Epithelial cell of proximal tubule (primary cell): ENCODE results near the gene FAM20A. TPM values are rescaled to one million over a fixed set of nuclear protein-coding genes. Genes with fewer than 3 reads are reported as not detected.

ENCODE experiments used
- DNase-seq: peaks from one replicate; pipeline ENCODE4 v3.0.0-alpha.2; 2011; ENCODE audit warnings: low read depth
- H3K4me3 ChIP-seq: 2 replicates; pipeline ENCODE4 v1.5.1; 2011; ENCODE audit warnings: low read depth, mild to moderate bottlenecking, low read length
- total RNA-seq: library from RNA; depleted of rRNA; stranded (reverse); fragments of >200 nt; gene quantifications from 2 replicates; pipeline ENCODE4 v1.2.3, GENCODE V29; 2015
- TF ChIP-seq, protein P1 (sequence below): conservative IDR thresholded peaks from 2 replicates; pipeline ENCODE4 v1.5.1; 2012; ENCODE audit warnings: low read depth, mild to moderate bottlenecking, low read length

The FAM20A gene
- total RNA-seq, 1 donor from 2014 or later = not detected

DNA sequence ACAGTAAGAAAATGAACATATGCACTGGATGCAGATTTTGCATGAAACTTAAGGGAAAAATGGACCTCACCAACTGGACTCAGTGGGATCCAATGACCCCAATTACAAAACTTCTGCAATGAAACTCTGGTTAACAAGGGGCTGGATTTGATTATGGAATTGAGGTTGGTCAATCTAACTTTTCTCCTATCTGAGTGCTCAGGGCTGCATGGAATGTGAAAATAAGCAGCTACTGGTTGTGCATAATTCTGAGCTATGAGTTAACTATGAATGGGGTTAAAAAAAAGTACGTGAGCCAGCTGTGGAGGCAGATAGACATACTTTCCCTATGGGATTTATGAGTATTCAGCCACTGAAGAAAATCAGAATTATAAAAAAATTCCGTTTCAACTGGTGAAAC is 9.2 kb downstream of the FAM20A start:
- no peak overlapping the region for H3K4me3 ChIP-seq
- TF ChIP-seq, protein P1, sequence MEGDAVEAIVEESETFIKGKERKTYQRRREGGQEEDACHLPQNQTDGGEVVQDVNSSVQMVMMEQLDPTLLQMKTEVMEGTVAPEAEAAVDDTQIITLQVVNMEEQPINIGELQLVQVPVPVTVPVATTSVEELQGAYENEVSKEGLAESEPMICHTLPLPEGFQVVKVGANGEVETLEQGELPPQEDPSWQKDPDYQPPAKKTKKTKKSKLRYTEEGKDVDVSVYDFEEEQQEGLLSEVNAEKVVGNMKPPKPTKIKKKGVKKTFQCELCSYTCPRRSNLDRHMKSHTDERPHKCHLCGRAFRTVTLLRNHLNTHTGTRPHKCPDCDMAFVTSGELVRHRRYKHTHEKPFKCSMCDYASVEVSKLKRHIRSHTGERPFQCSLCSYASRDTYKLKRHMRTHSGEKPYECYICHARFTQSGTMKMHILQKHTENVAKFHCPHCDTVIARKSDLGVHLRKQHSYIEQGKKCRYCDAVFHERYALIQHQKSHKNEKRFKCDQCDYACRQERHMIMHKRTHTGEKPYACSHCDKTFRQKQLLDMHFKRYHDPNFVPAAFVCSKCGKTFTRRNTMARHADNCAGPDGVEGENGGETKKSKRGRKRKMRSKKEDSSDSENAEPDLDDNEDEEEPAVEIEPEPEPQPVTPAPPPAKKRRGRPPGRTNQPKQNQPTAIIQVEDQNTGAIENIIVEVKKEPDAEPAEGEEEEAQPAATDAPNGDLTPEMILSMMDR = no peak
- no peak for DNase-seq

DNA sequence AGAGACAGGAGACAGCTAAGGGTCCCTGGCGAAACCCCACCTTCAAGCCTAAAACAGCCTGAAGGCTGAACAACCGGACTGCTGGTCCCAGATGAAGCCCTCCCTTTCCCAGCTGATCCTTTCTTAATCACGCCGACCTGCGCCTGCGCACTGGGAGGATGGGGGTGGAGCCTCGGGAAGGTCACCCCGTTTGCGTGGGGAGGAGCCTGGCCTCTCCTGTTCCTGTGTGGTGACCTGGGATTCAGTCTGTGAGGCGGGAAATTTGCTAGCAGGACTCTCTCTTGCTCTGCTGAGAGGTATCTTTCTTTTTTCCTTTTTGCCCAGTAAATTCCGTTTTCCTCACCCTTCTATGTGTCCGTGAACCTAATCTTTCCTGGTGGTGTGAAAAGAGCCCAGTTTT is 9.6 kb downstream of the FAM20A start:
- TF ChIP-seq, protein P1 = no peak
- DNase-seq = no peak
- H3K4me3 ChIP-seq = no peak overlapping the region

DNA sequence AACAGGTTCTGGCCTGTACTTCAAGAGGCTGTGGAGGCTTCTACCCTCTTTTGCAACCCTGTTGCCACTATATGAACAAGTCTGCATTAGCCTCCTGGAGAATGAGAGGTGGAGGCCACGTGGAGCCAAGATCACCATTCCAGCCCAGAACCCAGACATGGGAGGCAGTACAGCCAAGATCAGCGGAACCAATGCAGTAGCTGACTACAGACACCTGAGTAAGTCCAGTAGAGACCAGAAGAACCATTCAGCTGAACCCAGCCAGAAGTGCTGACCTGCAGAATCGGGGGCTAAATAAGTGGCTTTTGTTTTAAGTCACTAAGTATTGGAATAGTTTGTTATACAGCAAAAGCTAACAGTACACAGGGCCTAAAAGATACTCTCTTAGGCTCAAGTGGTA is 12.1 kb downstream of the FAM20A start:
- no peak overlapping the region for H3K4me3 ChIP-seq
- no peak for DNase-seq
- TF ChIP-seq, protein P1 = no peak

DNA sequence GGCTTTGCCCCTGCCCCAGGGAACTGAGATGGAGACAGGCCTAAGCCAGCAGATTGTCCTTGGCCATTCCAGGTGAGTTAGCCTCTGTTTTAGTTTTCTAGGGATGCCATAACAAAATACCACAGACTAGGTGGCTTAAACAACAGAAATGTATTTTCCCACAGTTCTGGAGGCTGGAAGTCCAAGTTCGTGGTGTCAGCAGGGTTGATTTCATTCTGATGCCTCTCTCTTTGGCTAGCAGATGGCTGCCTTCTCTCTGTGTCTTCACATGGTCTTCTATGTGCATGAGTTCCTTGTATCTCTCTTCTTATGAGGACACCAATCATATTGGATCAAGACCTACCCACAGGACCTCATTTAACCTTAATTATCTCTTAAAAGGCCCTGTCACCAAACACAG is 12.8 kb downstream of the FAM20A start:
- TF ChIP-seq, protein P1 = no peak
- DNase-seq = no peak

DNA sequence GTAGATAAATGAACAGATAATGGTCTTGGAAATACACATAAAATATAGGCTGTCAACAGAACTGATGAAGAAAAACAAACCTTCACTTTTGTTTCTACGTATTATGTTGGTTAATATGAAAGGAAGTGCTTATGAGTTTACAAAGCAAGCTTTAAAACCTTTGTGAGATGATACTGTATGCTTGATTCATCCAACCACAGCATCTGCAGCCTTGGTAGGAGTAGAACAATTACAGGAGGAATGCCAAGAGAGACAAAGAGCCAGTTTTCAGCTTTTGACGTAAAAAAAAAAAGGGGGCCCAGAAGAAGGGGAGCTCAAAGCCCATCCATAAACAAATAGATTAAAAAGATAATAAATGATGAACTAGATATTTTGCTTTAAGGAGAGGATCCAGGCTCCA is 13.3 kb downstream of the FAM20A start:
- TF ChIP-seq, protein P1 = no peak
- no peak overlapping the region for H3K4me3 ChIP-seq
- no peak for DNase-seq

More for the DNA sequence above, 12.8 kb downstream of the FAM20A start:
- H3K4me3 ChIP-seq = no peak overlapping the region

DNA sequence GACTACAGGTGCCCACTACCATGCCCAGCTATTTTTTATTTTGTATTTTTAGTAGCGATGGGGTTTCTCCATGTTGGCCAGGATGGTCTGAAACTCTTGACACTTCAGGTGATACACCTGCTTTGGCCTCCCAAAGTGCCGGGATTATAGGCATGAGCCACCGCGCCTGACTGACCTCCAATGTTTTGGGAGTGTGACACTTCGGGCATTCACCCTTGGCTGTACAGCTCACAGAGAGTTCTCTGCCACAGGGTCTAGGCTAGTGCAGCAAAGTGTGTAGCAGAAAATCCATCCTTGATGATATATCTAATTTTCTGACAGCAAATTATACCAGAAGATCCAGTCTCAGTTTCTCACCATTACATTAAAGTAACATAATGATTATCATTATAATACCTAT is 14.1 kb downstream of the FAM20A start:
- no peak for DNase-seq
- TF ChIP-seq, protein P1 = no peak

DNA sequence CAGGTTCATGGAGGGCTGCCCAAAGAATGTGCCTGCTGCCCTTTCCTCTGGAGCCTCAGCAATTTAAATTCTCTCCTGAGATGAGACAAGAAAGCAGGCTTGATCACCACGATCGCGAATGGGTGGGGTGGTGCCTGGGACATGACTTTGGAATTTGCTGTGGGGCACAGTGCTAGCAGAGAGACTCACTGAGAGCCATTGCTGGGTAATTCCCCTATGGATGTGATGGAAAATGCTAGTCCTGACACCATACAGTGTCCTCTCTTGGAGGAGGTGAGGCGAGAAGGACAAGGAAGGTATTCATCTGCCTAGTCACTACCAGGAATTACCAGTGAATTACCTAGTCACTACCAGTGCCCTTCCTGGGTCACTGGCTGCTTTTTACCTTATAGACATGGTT is 15.5 kb downstream of the FAM20A start:
- H3K4me3 ChIP-seq = no peak overlapping the region
- TF ChIP-seq, protein P1 = no peak
- no peak for DNase-seq

More for the DNA sequence above, 14.1 kb downstream of the FAM20A start:
- no peak overlapping the region for H3K4me3 ChIP-seq
